DOHH2 (cell line): Measurements from ENCODE around the gene MPPE1.

Source experiments
- H3F3A ChIP-seq: fragments of 200-600 bp; sonication (generic), shearing (Covaris generic); 2 replicates; pipeline ENCODE4 v1.6.0; 2016; ENCODE audit warnings: antibody characterized with exemption, mild to moderate bottlenecking; ENCODE audit not compliant: control insufficient read depth, insufficient read depth
- H3K27ac ChIP-seq: fragments of 200-600 bp; sonication (generic); 2 replicates; pipeline ENCODE4 v1.5.1; 2014; ENCODE audit warnings: low read depth, mild to moderate bottlenecking, low read length, moderate library complexity
- H3K27me3 ChIP-seq: fragments of 200-600 bp; sonication (generic); 2 replicates; pipeline ENCODE4 v1.6.1; 2014; ENCODE audit warnings: mild to moderate bottlenecking, low read length, mixed read lengths; ENCODE audit not compliant: control insufficient read depth
- H3K36me3 ChIP-seq: fragments of 200-600 bp; sonication (generic); 2 replicates; pipeline ENCODE4 v1.6.1; 2014; ENCODE audit warnings: mild to moderate bottlenecking, low read length, moderate library complexity, mixed read lengths; ENCODE audit not compliant: control insufficient read depth
- H3K4me1 ChIP-seq: fragments of 200-600 bp; sonication (generic); 2 replicates; pipeline ENCODE4 v1.6.1; 2014; ENCODE audit warnings: mild to moderate bottlenecking, low read length, mixed read lengths; ENCODE audit not compliant: control insufficient read depth
- H3K4me2 ChIP-seq: fragments of 200-600 bp; sonication (generic); 2 replicates; pipeline ENCODE4 v1.6.0; 2014; ENCODE audit warnings: mild to moderate bottlenecking, low read length, moderate library complexity
- H3K4me3 ChIP-seq: fragments of 200-600 bp; sonication (generic); 2 replicates; pipeline ENCODE4 v1.5.1; 2014; ENCODE audit warnings: mild to moderate bottlenecking, low read length, mixed read lengths
- H3K79me2 ChIP-seq: fragments of 200-600 bp; sonication (generic); 2 replicates; pipeline ENCODE4 v1.6.1; 2014; ENCODE audit warnings: mild to moderate bottlenecking, low read length, mixed read lengths; ENCODE audit not compliant: control insufficient read depth
- H3K9me2 ChIP-seq: fragments of 200-600 bp; sonication (generic); replicated peaks from 2 replicates; pipeline ENCODE4 v1.6.1; 2014; ENCODE audit warnings: mild to moderate bottlenecking, low read length, mixed read lengths; ENCODE audit not compliant: control insufficient read depth
- H3K9me3 ChIP-seq: fragments of 200-600 bp; sonication (generic); 2 replicates; pipeline ENCODE4 v1.6.1; 2014; ENCODE audit warnings: antibody characterized with exemption, low read length, mixed read lengths; ENCODE audit not compliant: control insufficient read depth, insufficient read depth
- H4K20me1 ChIP-seq: fragments of 200-600 bp; sonication (generic); 2 replicates; pipeline ENCODE4 v1.6.0; 2014; ENCODE audit warnings: low read depth, mild to moderate bottlenecking, antibody characterized with exemption, low read length, moderate library complexity; ENCODE audit not compliant: control insufficient read depth, insufficient read depth
- CTCF ChIP-seq: fragments of 200-600 bp; sonication (generic); IDR thresholded peaks from one replicate; pipeline ENCODE4 v1.5.1; 2014; ENCODE audit warnings: antibody characterized with exemption, mild to moderate bottlenecking, low read depth, low read length; ENCODE audit not compliant: poor library complexity, severe bottlenecking
- EZH2phosphoT487 ChIP-seq: fragments of 200-600 bp; sonication (generic); IDR thresholded peaks from 2 replicates; pipeline ENCODE4 v1.6.1; 2017; ENCODE audit warnings: borderline replicate concordance, mild to moderate bottlenecking, antibody characterized with exemption, low read length, moderate library complexity, mixed read lengths

Gene MPPE1

GRCh38 chr18:11872479-11873136 lies 35.5 kb downstream of the MPPE1 start:
- H4K20me1 ChIP-seq, result no peaks in the 10 kb centered on the region
- H3K4me3 ChIP-seq, result no peak overlapping the region
- H3K79me2 ChIP-seq, result no peaks in the 10 kb centered on the region
- no peak overlapping the region for H3K27ac ChIP-seq
- H3K27me3 ChIP-seq, result no peaks in the 10 kb centered on the region
- peaks cover 15% of the 10 kb centered on the region; the same call in 1 of the 2 replicates for H3K36me3 ChIP-seq
- H3K4me2 ChIP-seq, result no peak overlapping the region
- H3K4me1 ChIP-seq, result peaks cover 10% of the 10 kb centered on the region
- H3K9me3 ChIP-seq, result no peaks in the 10 kb centered on the region
- H3K9me2 ChIP-seq, result no peaks in the 10 kb centered on the region
- H3F3A ChIP-seq, result 0 out of 2 replicates have a peak, but pooled peaks cover 5% of the 10 kb centered on the region
- TF ChIP-seq EZH2phosphoT487, result no peak
- no peak for TF ChIP-seq CTCF

GRCh38 chr18:11871501-11871900 lies 36.6 kb downstream of the MPPE1 start:
- Histone ChIP-seq H3K79me2 (no peaks in the 10 kb centered on the region), H3K36me3 (peaks cover 11% of the 10 kb centered on the region; the same call in 1 of the 2 replicates), H3K27me3 (no peaks in the 10 kb centered on the region), H3K4me3 (no peak overlapping the region), H3K27ac (no peak overlapping the region), H3K9me2 (no peaks in the 10 kb centered on the region), H3K9me3 (no peaks in the 10 kb centered on the region), H3F3A (0 out of 2 replicates have a peak, but pooled peaks cover 5% of the 10 kb centered on the region), H3K4me1 (peaks cover 10% of the 10 kb centered on the region), H4K20me1 (no peaks in the 10 kb centered on the region), H3K4me2 (no peak overlapping the region)
- TF ChIP-seq CTCF (no peak), EZH2phosphoT487 (no peak)

- Histone ChIP-seq H3K4me2 (peak overlapping the region; percentile 26), H3F3A (0 out of 2 replicates have a peak, but pooled peaks cover 5% of the 10 kb centered on the region), H3K9me3 (no peaks in the 10 kb centered on the region), H4K20me1 (no peaks in the 10 kb centered on the region), H3K9me2 (no peaks in the 10 kb centered on the region), H3K4me3 (no peak overlapping the region), H3K27ac (peak overlapping the region; percentile 23), H3K4me1 (peaks cover 10% of the 10 kb centered on the region), H3K79me2 (no peaks in the 10 kb centered on the region), H3K27me3 (no peaks in the 10 kb centered on the region), H3K36me3 (peaks cover 5% of the 10 kb centered on the region; the same call in 1 of the 2 replicates)
- TF ChIP-seq CTCF (no peak), EZH2phosphoT487 (no peak)
Observed at GRCh38 chr18:11868230-11868629, 39.9 kb downstream of the MPPE1 start.
